Measurements from ENCODE around the gene HADHB.

HADHB gene

GRCh38 chr2:26333293-26333692 is 88.6 kb downstream of the HADHB start:
- TF ChIP-seq TAF1 (IDR thresholded peaks at IDR 0.05; ENCODE audit: borderline replicate concordance, insufficient read depth, low read length) = no peak
- no peak for TF ChIP-seq SIN3A (IDR thresholded peaks at IDR 0.05; ENCODE audit: borderline replicate concordance, insufficient read depth, low read length)
- no peak for TF ChIP-seq POLR2AphosphoS5 (IDR thresholded peaks at IDR 0.05; ENCODE audit: low read depth, low read length)
- TF ChIP-seq FOXP2 (optimal IDR thresholded peaks at IDR 0.05; ENCODE audit: borderline replicate concordance, extremely low read depth, extremely low read length, insufficient read depth) = no peak
- TF ChIP-seq, protein P1, sequence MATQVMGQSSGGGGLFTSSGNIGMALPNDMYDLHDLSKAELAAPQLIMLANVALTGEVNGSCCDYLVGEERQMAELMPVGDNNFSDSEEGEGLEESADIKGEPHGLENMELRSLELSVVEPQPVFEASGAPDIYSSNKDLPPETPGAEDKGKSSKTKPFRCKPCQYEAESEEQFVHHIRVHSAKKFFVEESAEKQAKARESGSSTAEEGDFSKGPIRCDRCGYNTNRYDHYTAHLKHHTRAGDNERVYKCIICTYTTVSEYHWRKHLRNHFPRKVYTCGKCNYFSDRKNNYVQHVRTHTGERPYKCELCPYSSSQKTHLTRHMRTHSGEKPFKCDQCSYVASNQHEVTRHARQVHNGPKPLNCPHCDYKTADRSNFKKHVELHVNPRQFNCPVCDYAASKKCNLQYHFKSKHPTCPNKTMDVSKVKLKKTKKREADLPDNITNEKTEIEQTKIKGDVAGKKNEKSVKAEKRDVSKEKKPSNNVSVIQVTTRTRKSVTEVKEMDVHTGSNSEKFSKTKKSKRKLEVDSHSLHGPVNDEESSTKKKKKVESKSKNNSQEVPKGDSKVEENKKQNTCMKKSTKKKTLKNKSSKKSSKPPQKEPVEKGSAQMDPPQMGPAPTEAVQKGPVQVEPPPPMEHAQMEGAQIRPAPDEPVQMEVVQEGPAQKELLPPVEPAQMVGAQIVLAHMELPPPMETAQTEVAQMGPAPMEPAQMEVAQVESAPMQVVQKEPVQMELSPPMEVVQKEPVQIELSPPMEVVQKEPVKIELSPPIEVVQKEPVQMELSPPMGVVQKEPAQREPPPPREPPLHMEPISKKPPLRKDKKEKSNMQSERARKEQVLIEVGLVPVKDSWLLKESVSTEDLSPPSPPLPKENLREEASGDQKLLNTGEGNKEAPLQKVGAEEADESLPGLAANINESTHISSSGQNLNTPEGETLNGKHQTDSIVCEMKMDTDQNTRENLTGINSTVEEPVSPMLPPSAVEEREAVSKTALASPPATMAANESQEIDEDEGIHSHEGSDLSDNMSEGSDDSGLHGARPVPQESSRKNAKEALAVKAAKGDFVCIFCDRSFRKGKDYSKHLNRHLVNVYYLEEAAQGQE (IDR thresholded peaks at IDR 0.05; ENCODE audit: insufficient read depth in 1 of 2, low read depth in 2 of 2, low read length in 2 of 2) = no peak

DNA sequence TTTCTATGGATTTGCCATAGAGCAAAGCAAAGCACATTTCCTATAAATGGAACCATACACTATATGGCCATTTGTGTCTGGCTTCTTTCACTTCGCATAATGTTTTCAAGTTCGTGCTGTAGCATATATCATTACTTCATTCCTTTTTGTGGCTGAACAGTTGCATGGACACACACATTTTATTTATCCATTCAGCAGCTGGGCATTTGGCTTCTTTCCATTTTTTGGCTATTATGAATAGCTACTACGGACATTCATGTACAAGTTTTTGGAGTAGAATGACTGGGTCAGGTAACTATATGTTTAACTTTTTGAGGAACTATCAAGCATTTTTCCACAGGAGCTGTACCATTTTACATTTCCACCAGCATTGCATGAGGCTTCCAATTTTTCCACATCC is 90.5 kb downstream of the HADHB start:
- TF ChIP-seq FOXP2 (optimal IDR thresholded peaks at IDR 0.05; ENCODE audit: borderline replicate concordance, extremely low read depth, extremely low read length, insufficient read depth) (no peak), TAF1 (IDR thresholded peaks at IDR 0.05; ENCODE audit: borderline replicate concordance, insufficient read depth, low read length) (no peak), SIN3A (IDR thresholded peaks at IDR 0.05; ENCODE audit: borderline replicate concordance, insufficient read depth, low read length) (no peak), POLR2AphosphoS5 (IDR thresholded peaks at IDR 0.05; ENCODE audit: low read depth, low read length) (no peak)
- TF ChIP-seq, protein P1 (IDR thresholded peaks at IDR 0.05; ENCODE audit: insufficient read depth in 1 of 2, low read depth in 2 of 2, low read length in 2 of 2) = no peak

- no peak for TF ChIP-seq FOXP2 (optimal IDR thresholded peaks at IDR 0.05; ENCODE audit: borderline replicate concordance, extremely low read depth, extremely low read length, insufficient read depth)
- no peak for TF ChIP-seq SIN3A (IDR thresholded peaks at IDR 0.05; ENCODE audit: borderline replicate concordance, insufficient read depth, low read length)
- TF ChIP-seq POLR2AphosphoS5 (IDR thresholded peaks at IDR 0.05; ENCODE audit: low read depth, low read length) = no peak
- TF ChIP-seq TAF1 (IDR thresholded peaks at IDR 0.05; ENCODE audit: borderline replicate concordance, insufficient read depth, low read length) = no peak
- TF ChIP-seq, protein P1 (IDR thresholded peaks at IDR 0.05; ENCODE audit: insufficient read depth in 1 of 2, low read depth in 2 of 2, low read length in 2 of 2) = no peak
Measured at GRCh38 chr2:26336719-26337118, 92.0 kb downstream of the HADHB start.

DNA sequence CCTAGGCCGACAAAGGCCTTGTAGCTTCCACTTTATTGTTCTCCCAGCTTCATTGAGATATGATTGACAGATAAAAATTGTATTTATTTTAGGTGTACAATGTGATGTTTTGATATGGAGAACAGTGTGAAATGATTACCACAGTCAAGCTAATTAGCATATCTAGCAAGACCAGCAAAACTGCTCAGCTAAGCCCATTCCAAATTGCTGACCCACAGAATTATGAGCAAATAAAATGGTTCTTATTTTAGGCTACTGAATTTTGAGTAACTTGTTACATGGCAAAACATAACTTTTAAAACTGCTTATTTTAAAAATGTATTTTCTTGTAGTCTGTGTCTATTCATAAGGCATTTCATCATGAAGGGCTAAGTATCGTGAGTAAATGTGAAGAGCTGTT is 92.6 kb downstream of the HADHB start:
- no peak for TF ChIP-seq POLR2AphosphoS5 (IDR thresholded peaks at IDR 0.05; ENCODE audit: low read depth, low read length)
- no peak for TF ChIP-seq SIN3A (IDR thresholded peaks at IDR 0.05; ENCODE audit: borderline replicate concordance, insufficient read depth, low read length)
- no peak for TF ChIP-seq FOXP2 (optimal IDR thresholded peaks at IDR 0.05; ENCODE audit: borderline replicate concordance, extremely low read depth, extremely low read length, insufficient read depth)
- TF ChIP-seq TAF1 (IDR thresholded peaks at IDR 0.05; ENCODE audit: borderline replicate concordance, insufficient read depth, low read length) = no peak
- TF ChIP-seq, protein P1 (IDR thresholded peaks at IDR 0.05; ENCODE audit: insufficient read depth in 1 of 2, low read depth in 2 of 2, low read length in 2 of 2) = no peak
